ENCODE data around the gene SLC2A6.

GRCh38 chr9:133472753-133473378 is 6.0 kb downstream of the SLC2A6 start:
- TF ChIP-seq CTCF (IDR thresholded peaks at IDR 0.05), result no peak
- no peak for TF ChIP-seq POLR2A (IDR thresholded peaks at IDR 0.05)
